Gastrocnemius medialis (tissue), 4 donors: ENCODE results near the gene PABPN1.

Source experiments
- CTCF ChIP-seq, 5 experiments: fragments of 450-650 bp in 3 of 5; fragments of 200-600 bp in 2 of 5; sonication (generic) in 2 of 5; IDR thresholded peaks in 4 of 5; conservative IDR thresholded peaks in 1 of 5; 1 replicate in 4 of 5; 2 replicates in 1 of 5; pipeline ENCODE4 v1.5.1; 2016 to 2019; ENCODE audit warnings: antibody characterized with exemption in 5 of 5, mild to moderate bottlenecking in 3 of 5, moderate library complexity in 3 of 5
- POLR2A ChIP-seq, 2 donors: fragments of 450-650 bp; IDR thresholded peaks; one replicate each; pipeline ENCODE4 v1.6.1; 2017; ENCODE audit warnings: antibody characterized with exemption in 2 of 2, mild to moderate bottlenecking in 2 of 2, moderate library complexity in 2 of 2

GRCh38 chr14:23359722-23360447 is 38.6 kb downstream of the PABPN1 start:
- TF ChIP-seq POLR2A (IDR thresholded peaks at IDR 0.05) (no peak), CTCF (IDR thresholded peaks at IDR 0.05 in 4 of 5, conservative IDR thresholded peaks at IDR 0.05 in 1 of 5) (no peak)
